ENCODE data around the gene CSF1R. TPM values are rescaled to one million over a fixed set of nuclear protein-coding genes. Genes with fewer than 3 reads are reported as not detected.

Gene CSF1R
- total and polyA plus RNA-seq, 2 of the 4 experiments (the other 2 are of a cell fraction): 0.14 to 0.36 TPM

- dilution Hi-C loops (cut with HindIII; ENCODE audit: low sequenced_read_pairs, unreplicated experiment) (no loop called here), intact Hi-C loops (cut with micrococcal nuclease) (no loop called here), in situ Hi-C loops (cut with MboI; ENCODE audit: low sequenced_read_pairs) (no loop called here)
- no TSS peak for BruUV-seq (replicated peaks)
- Histone ChIP-seq H3K4me3 (ENCODE audit: insufficient read depth, low read depth, low read length) (no peak overlapping the region), H3K9ac (ENCODE audit: low read depth, low read length) (no peak overlapping the region), H3K56ac (ENCODE audit: extremely low read depth, insufficient read depth, low read length) (no peak overlapping the region), H3K14ac (replicated peaks; ENCODE audit: low read depth, low read length) (no peak overlapping the region), H2BK20ac (ENCODE audit: low read depth, low read length) (no peak overlapping the region), H2AK5ac (ENCODE audit: low read depth, low read length) (no peak overlapping the region), H2BK5ac (ENCODE audit: low read depth, low read length, poor library complexity, severe bottlenecking) (no peak overlapping the region), H3K4me2 (ENCODE audit: low read depth, low read length) (no peak overlapping the region), H3K4ac (ENCODE audit: low read depth, low read length) (no peak overlapping the region), H2AFZ (replicated peaks; ENCODE audit: low read length, poor library complexity) (peak overlapping the region; percentile 17), H2BK15ac (ENCODE audit: low read depth, low read length) (no peak overlapping the region), H4K20me1 (ENCODE audit: insufficient read depth, low read length) (no peaks in the 10 kb centered on the region), H2BK120ac (ENCODE audit: low read depth, low read length) (no peak overlapping the region; the same call in 1 of the 2 replicates), H3K9me1 (ENCODE audit: insufficient read depth, low read length) (peaks cover 16% of the 10 kb centered on the region), H3K4me1 (ENCODE audit: control insufficient read depth, insufficient read depth, low read length) (peaks cover 14% of the 10 kb centered on the region), H3K36me3 (ENCODE audit: control insufficient read depth, insufficient read depth, low read length) (no peaks in the 10 kb centered on the region), H3K27me3 (ENCODE audit: control insufficient read depth, insufficient read depth, low read length) (no peaks in the 10 kb centered on the region), H3K27ac (ENCODE audit: insufficient read depth, low read length) (no peak overlapping the region), H4K5ac (ENCODE audit: low read depth, low read length) (no peak overlapping the region), H4K8ac (ENCODE audit: low read depth in 2 of 2, low read length in 2 of 2) (no peak overlapping the region), H3K18ac (ENCODE audit: low read depth, low read length) (no peak overlapping the region), H2AK9ac (replicated peaks; ENCODE audit: low read depth, low read length, poor library complexity) (no peak overlapping the region), H4K91ac (ENCODE audit: insufficient read depth, low read depth, low read length) (no peak overlapping the region), H3K9me3 (ENCODE audit: control insufficient read depth, insufficient read depth, low read length) (no peaks in the 10 kb centered on the region), H3K79me1 (ENCODE audit: low read depth in 1 of 2, low read length in 2 of 2) (no peaks in the 10 kb centered on the region), H3K23ac (ENCODE audit: low read depth, low read length) (no peak overlapping the region; the same call in 1 of the 2 replicates)
- ATAC-seq (ENCODE audit: low read depth): peak; percentile 5; the same call in 1 of the 2 replicates
- WGBS, 2 experiments (ENCODE audit: extremely low coverage in 2 of 2, insufficient read length in 1 of 2): no CpG with 5 or more reads among the region's 4 CpGs
- DNase-seq: no peak
- ChIA-PET POLR2A (ENCODE audit: unreplicated experiment) (no interaction called here), CTCF (interaction anchor here (0.7 kb wide), 1 partner anchor 329 kb away, joined by 3 read pairs; no protein-coding TSS in a partner anchor)
- TF ChIP-seq, protein P1, sequence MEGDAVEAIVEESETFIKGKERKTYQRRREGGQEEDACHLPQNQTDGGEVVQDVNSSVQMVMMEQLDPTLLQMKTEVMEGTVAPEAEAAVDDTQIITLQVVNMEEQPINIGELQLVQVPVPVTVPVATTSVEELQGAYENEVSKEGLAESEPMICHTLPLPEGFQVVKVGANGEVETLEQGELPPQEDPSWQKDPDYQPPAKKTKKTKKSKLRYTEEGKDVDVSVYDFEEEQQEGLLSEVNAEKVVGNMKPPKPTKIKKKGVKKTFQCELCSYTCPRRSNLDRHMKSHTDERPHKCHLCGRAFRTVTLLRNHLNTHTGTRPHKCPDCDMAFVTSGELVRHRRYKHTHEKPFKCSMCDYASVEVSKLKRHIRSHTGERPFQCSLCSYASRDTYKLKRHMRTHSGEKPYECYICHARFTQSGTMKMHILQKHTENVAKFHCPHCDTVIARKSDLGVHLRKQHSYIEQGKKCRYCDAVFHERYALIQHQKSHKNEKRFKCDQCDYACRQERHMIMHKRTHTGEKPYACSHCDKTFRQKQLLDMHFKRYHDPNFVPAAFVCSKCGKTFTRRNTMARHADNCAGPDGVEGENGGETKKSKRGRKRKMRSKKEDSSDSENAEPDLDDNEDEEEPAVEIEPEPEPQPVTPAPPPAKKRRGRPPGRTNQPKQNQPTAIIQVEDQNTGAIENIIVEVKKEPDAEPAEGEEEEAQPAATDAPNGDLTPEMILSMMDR (conservative IDR thresholded peaks at IDR 0.05; ENCODE audit: low read depth, low read length): no peak
- TF ChIP-seq CHD1 (IDR thresholded peaks at IDR 0.05; ENCODE audit: low read depth, low read length) (no peak), RAD21 (IDR thresholded peaks at IDR 0.05; ENCODE audit: low read length) (no peak), MXI1 (IDR thresholded peaks at IDR 0.05; ENCODE audit: borderline replicate concordance, low read depth, low read length) (no peak), SMC3 (IDR thresholded peaks at IDR 0.05; ENCODE audit: low read depth, low read length) (no peak), CEBPB (IDR thresholded peaks at IDR 0.05; ENCODE audit: low read depth, low read length) (no peak), MAFK (IDR thresholded peaks at IDR 0.05; ENCODE audit: low read depth, low read length) (no peak), POLR2A (IDR thresholded peaks at IDR 0.05; ENCODE audit: low read depth, low read length) (no peak), RFX5 (IDR thresholded peaks at IDR 0.05; ENCODE audit: low read depth, low read length) (no peak), ELK1 (IDR thresholded peaks at IDR 0.05; ENCODE audit: borderline replicate concordance, low read depth, low read length) (no peak), NFE2L2 (IDR thresholded peaks at IDR 0.05; ENCODE audit: low read depth, low read length) (no peak), RCOR1 (IDR thresholded peaks at IDR 0.05; ENCODE audit: insufficient replicate concordance, low read length) (no peak)
These were observed 20.5 kb upstream of the CSF1R start for GRCh38 chr5:150106674-150107426.
